Nephron (organoid): ENCODE results near the gene RAB7B.

Experiments
- H3K27ac Mint-ChIP-seq, 3 experiments: 2 replicates each; pipeline ENCODE4 v1.8.0; 2020; ENCODE audit warnings: mixed read lengths in 3 of 3, mild to moderate bottlenecking in 2 of 3, moderate library complexity in 1 of 3
- H3K27me3 Mint-ChIP-seq: 2 replicates; pipeline ENCODE4 v1.8.0; 2021; ENCODE audit warnings: low read depth, mild to moderate bottlenecking, moderate library complexity, mixed read lengths
- H3K36me3 Mint-ChIP-seq: 2 replicates; pipeline ENCODE4 v1.8.0; 2020; ENCODE audit warnings: low read depth, mixed read lengths
- H3K4me1 Mint-ChIP-seq: 2 replicates; pipeline ENCODE4 v1.8.0; 2020; ENCODE audit warnings: mixed read lengths
- H3K4me3 Mint-ChIP-seq, 3 experiments: 2 replicates each; pipeline ENCODE4 v1.8.0; 2020; ENCODE audit warnings: mild to moderate bottlenecking in 3 of 3, mixed read lengths in 3 of 3, moderate library complexity in 2 of 3
- H3K9me3 Mint-ChIP-seq: 2 replicates; pipeline ENCODE4 v1.8.0; 2020; ENCODE audit warnings: mixed read lengths
- CTCF ChIP-seq, 3 experiments: fragments of 200-600 bp; sonication (generic); IDR thresholded peaks; one replicate each; pipeline ENCODE4 v1.5.0; 2021; ENCODE audit warnings: antibody characterized with exemption in 3 of 3; ENCODE audit not compliant: unreplicated experiment in 3 of 3

RAB7B gene

GRCh38 chr1:205977402-205978014 lies 25.7 kb downstream of the RAB7B start:
- no peaks in the 10 kb centered on the region for H3K9me3 Mint-ChIP-seq
- H3K36me3 Mint-ChIP-seq, result no peaks in the 10 kb centered on the region
- TF ChIP-seq CTCF (IDR thresholded peaks at IDR 0.05; ENCODE audit: unreplicated experiment in 3 of 3), result peak; percentile 92 to 97 (median 97)
- peaks cover 5% of the 10 kb centered on the region for H3K27me3 Mint-ChIP-seq
- H3K4me1 Mint-ChIP-seq, result peaks cover 6% of the 10 kb centered on the region
- H3K4me3 Mint-ChIP-seq, result no peak overlapping the region
- peak overlapping the region in 2 of 3 experiments; percentile 27 to 33 for H3K27ac Mint-ChIP-seq

GRCh38 chr1:205976708-205977401 lies 26.3 kb downstream of the RAB7B start:
- H3K27ac Mint-ChIP-seq, result peak overlapping the region in 2 of 3 experiments; percentile 27 to 33
- no peaks in the 10 kb centered on the region for H3K9me3 Mint-ChIP-seq
- no peak overlapping the region for H3K4me3 Mint-ChIP-seq
- peaks cover 6% of the 10 kb centered on the region for H3K4me1 Mint-ChIP-seq
- no peaks in the 10 kb centered on the region for H3K36me3 Mint-ChIP-seq
- H3K27me3 Mint-ChIP-seq, result peaks cover 5% of the 10 kb centered on the region
- no peak for TF ChIP-seq CTCF (IDR thresholded peaks at IDR 0.05; ENCODE audit: unreplicated experiment in 3 of 3)

DNA sequence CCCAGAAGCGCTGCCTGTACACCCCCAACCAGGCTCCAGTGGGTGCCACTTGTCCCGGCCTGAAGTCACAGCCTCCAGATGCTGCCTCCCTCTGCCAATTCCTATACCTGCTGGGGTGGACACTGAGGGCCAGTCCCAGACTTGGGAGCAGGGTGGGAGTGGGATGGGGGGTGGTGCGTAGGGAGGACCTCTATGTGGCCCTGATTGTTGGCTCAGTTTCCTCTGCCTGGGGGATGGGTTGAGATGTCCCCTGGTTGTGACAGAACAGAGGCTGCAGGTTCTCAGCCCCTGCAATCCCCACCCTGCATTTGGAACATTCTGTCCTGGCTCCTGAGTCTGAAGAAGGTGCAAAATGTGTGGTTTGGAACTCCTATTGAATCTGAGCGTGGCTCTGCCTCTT lies 27.2 kb downstream of the RAB7B start:
- Mint-ChIP-seq H3K4me1 (peaks cover 6% of the 10 kb centered on the region), H3K4me3 (no peak overlapping the region), H3K36me3 (no peaks in the 10 kb centered on the region), H3K9me3 (no peaks in the 10 kb centered on the region), H3K27ac (no peak overlapping the region), H3K27me3 (peaks cover 5% of the 10 kb centered on the region)
- no peak for TF ChIP-seq CTCF (IDR thresholded peaks at IDR 0.05; ENCODE audit: unreplicated experiment in 3 of 3)

DNA sequence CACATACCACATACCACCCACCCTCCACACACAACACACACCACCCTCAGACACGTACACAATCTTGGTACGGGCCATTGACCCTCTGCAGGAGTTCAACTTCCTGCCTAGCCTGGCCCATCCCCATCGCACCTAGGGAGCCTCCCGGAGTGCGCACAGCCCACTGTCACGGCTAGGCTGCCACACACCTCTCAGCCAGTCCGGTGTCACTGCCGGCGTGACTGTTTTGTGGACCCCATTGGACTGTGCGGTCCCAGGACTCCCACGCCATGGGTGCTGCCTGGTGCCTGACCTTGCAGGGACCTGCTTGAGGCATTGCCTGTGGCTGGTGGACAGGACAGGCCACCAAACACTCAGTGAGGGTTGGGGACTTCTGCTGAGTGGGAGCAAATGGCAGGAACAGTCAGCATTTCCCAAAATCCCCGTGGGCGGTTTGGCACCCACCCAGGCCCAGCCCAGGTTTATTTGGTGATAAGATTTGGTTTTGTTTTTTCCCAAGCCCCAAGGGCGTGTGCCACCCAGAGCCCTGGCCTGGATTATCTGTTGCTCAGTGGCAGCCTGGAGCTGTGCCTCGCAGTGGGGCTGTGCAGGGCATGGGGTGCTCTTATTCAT lies 27.7 kb downstream of the RAB7B start:
- Mint-ChIP-seq H3K9me3 (no peaks in the 10 kb centered on the region), H3K27me3 (peaks cover 5% of the 10 kb centered on the region), H3K27ac (no peak overlapping the region), H3K4me1 (peaks cover 6% of the 10 kb centered on the region), H3K4me3 (no peak overlapping the region), H3K36me3 (no peaks in the 10 kb centered on the region)
- no peak for TF ChIP-seq CTCF (IDR thresholded peaks at IDR 0.05; ENCODE audit: unreplicated experiment in 3 of 3)

GRCh38 chr1:205974712-205975111 lies 28.5 kb downstream of the RAB7B start:
- Mint-ChIP-seq H3K4me3 (no peak overlapping the region), H3K36me3 (no peaks in the 10 kb centered on the region), H3K4me1 (peaks cover 6% of the 10 kb centered on the region), H3K27me3 (peaks cover 5% of the 10 kb centered on the region), H3K9me3 (no peaks in the 10 kb centered on the region), H3K27ac (peak overlapping the region in 1 of 3 experiments; percentile 42)
- no peak for TF ChIP-seq CTCF (IDR thresholded peaks at IDR 0.05; ENCODE audit: unreplicated experiment in 3 of 3)
